BE2C (cell line): ENCODE data around the gene SEC23IP.
A peak's percentile ranks its signal among the peaks of the same experiment; 100 is the strongest.
"Not testable (repeated sequence)": the region's sequence is repeated elsewhere in the genome, so short reads cannot be mapped to it uniquely, and the experiment has no call there.

Experiments
- DNase-seq: peaks from one replicate; pipeline ENCODE4 v3.0.0-alpha.2; 2020
- H3K27me3 ChIP-seq: fragments of 250-450 bp; sonication (Bioruptor Pico); 2 replicates; pipeline ENCODE4 v1.5.1; 2020; ENCODE audit warnings: mild to moderate bottlenecking
- H3K36me3 ChIP-seq: fragments of 250-450 bp; sonication (Bioruptor Pico); 2 replicates; pipeline ENCODE4 v1.5.1; 2020; ENCODE audit warnings: mild to moderate bottlenecking
- H3K4me1 ChIP-seq: fragments of 250-450 bp; sonication (Bioruptor Pico); 2 replicates; pipeline ENCODE4 v1.5.1; 2020
- H3K4me3 ChIP-seq: 2 replicates; pipeline ENCODE4 v1.5.1; 2011; ENCODE audit warnings: low read depth, low read length
- H3K9me3 ChIP-seq: fragments of 250-450 bp; sonication (Bioruptor Pico); 2 replicates; pipeline ENCODE4 v1.5.1; 2020
- TF ChIP-seq, protein P1 (sequence below): IDR thresholded peaks from 2 replicates; pipeline ENCODE4 v1.5.1; 2012; ENCODE audit warnings: mild to moderate bottlenecking, low read depth, low read length

Gene SEC23IP

GRCh38 chr10:119893845-119894427 is 1.4 kb downstream of the SEC23IP start:
- H3K36me3 ChIP-seq = peaks cover 6% of the 10 kb centered on the region
- no peaks in the 10 kb centered on the region for H3K9me3 ChIP-seq
- H3K4me1 ChIP-seq = peaks cover 9% of the 10 kb centered on the region
- H3K4me3 ChIP-seq = peak overlapping the region; percentile 70
- no peaks in the 10 kb centered on the region for H3K27me3 ChIP-seq
- TF ChIP-seq, protein P1, sequence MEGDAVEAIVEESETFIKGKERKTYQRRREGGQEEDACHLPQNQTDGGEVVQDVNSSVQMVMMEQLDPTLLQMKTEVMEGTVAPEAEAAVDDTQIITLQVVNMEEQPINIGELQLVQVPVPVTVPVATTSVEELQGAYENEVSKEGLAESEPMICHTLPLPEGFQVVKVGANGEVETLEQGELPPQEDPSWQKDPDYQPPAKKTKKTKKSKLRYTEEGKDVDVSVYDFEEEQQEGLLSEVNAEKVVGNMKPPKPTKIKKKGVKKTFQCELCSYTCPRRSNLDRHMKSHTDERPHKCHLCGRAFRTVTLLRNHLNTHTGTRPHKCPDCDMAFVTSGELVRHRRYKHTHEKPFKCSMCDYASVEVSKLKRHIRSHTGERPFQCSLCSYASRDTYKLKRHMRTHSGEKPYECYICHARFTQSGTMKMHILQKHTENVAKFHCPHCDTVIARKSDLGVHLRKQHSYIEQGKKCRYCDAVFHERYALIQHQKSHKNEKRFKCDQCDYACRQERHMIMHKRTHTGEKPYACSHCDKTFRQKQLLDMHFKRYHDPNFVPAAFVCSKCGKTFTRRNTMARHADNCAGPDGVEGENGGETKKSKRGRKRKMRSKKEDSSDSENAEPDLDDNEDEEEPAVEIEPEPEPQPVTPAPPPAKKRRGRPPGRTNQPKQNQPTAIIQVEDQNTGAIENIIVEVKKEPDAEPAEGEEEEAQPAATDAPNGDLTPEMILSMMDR = no peak
- no peak for DNase-seq

DNA sequence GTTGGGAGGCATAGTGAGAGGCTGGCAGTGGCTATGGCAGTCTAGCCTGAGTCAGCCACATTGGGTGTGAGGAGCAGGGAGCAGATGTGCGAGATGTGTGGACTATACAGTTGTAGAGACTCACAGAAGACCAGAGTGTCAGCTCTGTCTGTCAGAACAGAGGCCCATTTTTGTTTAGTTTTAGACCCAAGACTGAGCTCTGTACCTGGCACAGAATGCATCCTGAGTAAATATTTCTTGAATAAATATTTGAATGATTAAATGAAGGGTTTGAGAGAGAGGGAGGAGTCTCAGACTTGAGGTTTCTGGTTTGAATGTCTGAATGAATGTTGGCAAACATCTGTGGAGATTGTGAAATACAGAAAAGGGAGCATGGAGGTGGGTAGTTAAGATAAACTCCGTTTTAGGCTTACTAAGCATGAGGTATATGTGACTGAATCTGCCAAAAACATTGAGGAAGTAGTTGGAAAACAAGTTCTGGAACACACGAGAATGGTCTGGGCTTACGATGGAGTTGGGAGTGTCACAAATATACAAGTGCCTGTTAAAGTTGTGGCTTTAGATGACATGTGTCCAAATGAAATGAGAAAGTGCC is 3.6 kb downstream of the SEC23IP start:
- DNase-seq = no peak
- TF ChIP-seq, protein P1 = no peak
- Histone ChIP-seq H3K9me3 (no peaks in the 10 kb centered on the region), H3K27me3 (no peaks in the 10 kb centered on the region), H3K4me3 (no peak overlapping the region), H3K4me1 (peaks cover 9% of the 10 kb centered on the region), H3K36me3 (peaks cover 7% of the 10 kb centered on the region)

DNA sequence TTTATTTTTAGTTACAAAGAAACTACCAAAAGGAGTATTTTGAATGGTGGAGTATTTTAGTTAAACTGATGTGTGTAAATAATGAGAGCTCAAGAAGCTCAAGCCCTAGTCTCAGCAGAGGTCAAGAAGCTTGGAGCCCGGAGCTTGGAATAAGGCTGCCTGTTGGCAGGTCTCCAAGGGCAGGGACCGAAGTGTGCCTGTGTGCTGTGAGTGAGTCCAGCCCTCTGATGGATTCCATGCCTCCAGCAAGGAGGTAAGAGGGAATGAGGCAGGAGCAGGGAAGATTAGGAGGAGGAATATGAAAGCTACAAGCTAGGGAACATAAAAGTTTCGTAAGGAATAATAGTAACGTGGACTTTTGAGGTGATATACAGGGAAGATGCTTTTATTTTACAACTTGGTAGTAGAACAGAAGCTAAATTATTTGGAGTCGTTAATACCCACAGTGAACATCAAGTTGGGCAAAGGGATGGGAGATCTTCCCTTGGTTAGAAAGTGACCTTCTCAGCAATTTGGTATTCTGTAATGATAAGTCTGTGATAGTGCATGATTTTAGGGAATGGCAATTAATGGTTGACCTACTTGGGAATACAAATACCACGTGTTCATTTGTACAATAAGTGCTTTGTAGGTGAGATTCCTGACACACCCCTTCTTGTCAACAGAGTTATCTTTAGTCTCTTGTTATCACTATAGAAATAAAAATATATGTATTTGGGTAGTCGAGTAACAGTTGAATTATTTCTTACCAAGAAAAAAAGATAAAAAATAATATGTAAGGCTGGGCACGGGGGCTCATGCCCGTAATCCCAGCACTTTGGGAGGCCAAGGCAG is 4.6 kb downstream of the SEC23IP start:
- Histone ChIP-seq H3K9me3 (no peaks in the 10 kb centered on the region), H3K36me3 (peaks cover 9% of the 10 kb centered on the region), H3K4me3 (no peak overlapping the region), H3K27me3 (no peaks in the 10 kb centered on the region), H3K4me1 (peaks cover 9% of the 10 kb centered on the region)
- peak; percentile 67 for DNase-seq
- TF ChIP-seq, protein P1 = no peak

DNA sequence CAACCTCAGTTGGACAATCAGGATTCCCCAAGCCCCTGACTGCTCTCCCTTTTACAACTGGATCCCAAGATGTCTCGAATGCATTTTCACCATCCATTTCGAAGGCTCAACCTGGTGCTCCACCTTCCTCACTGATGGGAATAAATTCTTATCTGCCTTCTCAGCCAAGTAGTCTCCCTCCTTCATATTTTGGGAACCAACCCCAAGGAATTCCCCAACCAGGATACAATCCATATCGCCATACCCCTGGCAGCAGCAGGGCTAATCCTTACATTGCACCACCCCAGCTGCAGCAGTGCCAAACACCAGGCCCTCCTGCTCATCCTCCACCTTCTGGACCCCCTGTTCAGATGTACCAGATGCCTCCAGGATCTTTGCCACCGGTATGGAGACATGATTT is 6.0 kb downstream of the SEC23IP start:
- Histone ChIP-seq H3K9me3 (no peaks in the 10 kb centered on the region), H3K27me3 (no peaks in the 10 kb centered on the region), H3K4me3 (no peak overlapping the region), H3K36me3 (peaks cover 20% of the 10 kb centered on the region), H3K4me1 (peaks cover 9% of the 10 kb centered on the region)
- TF ChIP-seq, protein P1 = no peak
- DNase-seq = no peak

DNA sequence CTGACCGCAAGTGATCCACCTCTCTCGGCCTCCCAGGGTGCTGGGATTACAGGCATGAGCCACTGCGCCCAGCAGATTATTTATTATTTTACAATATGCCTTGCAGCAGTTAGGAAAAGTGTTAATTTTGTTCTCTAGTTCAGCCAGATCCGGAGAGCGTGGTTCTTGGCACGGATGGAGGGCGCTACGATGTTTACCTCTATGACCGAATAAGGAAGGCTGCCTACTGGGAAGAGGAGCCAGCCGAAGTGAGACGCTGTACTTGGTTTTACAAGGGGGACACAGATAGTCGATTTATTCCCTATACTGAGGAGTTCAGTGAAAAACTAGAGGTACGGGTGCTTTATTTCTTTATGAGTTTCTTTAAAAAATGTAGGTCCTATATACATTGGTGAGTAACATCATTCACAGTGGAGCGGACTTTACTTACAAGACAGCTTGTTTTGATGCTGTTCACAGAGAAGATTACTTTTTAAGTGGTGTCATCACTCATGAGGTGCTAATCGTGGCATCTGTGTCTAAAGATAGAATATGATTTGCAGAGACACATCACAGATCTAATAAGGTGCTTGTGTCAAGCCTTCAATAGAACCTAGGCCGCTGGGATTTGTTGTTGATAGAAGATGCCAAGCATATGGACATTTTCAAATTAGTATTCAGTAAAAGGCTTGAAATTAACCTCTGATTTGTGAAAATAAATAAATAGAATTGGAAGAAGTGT is 11.6 kb downstream of the SEC23IP start:
- Histone ChIP-seq H3K4me3 (no peak overlapping the region), H3K9me3 (no peaks in the 10 kb centered on the region), H3K27me3 (no peaks in the 10 kb centered on the region), H3K36me3 (peaks cover 44% of the 10 kb centered on the region), H3K4me1 (no peaks in the 10 kb centered on the region)
- TF ChIP-seq, protein P1 = no peak
- no peak for DNase-seq

- not testable (repeated sequence) for DNase-seq, H3K27me3 ChIP-seq, H3K4me3 ChIP-seq, H3K9me3 ChIP-seq, H3K4me1 ChIP-seq
- H3K36me3 ChIP-seq = peaks cover 44% of the 10 kb centered on the region
Observed at GRCh38 chr10:119907695-119908094, 15.2 kb downstream of the SEC23IP start.
